Keratinocyte (primary cell): Measurements from ENCODE around the gene FCER2. TPM values are rescaled to one million over a fixed set of nuclear protein-coding genes. Genes with fewer than 3 reads are reported as not detected.

Experiments used
- DNase-seq: peaks from one replicate; pipeline ENCODE4 v3.0.0-alpha.2; 2011; ENCODE audit warnings: low read depth, missing footprints, low spot score
- FAIRE-seq: peaks from 2 replicates; lab custom pipeline; 2011; peaks lifted over from hg19 to GRCh38; lab: Jason Lieb, UNC
- H2AFZ ChIP-seq: 2 replicates; pipeline ENCODE4 v1.6.0; 2012; ENCODE audit warnings: low read length, control low read depth, inconsistent platforms; ENCODE audit not compliant: control insufficient read depth
- H3K27ac ChIP-seq: 2 replicates; pipeline ENCODE4 v1.5.1; 2011; ENCODE audit warnings: low read length; ENCODE audit not compliant: control insufficient read depth, insufficient read depth
- H3K27me3 ChIP-seq: 3 replicates; pipeline ENCODE4 v1.6.0; 2011; ENCODE audit warnings: low read length; ENCODE audit not compliant: control insufficient read depth, insufficient read depth; ENCODE audit errors: extremely low read depth
- H3K36me3 ChIP-seq, 2 experiments: 2 replicates in 1 of 2; 3 replicates in 1 of 2; pipeline ENCODE4 v1.5.1; 2011; ENCODE audit warnings: low read length in 2 of 2, mild to moderate bottlenecking in 1 of 2; ENCODE audit not compliant: control insufficient read depth in 2 of 2, insufficient read depth in 2 of 2; ENCODE audit errors: extremely low read depth in 1 of 2
- H3K4me1 ChIP-seq: 3 replicates; pipeline ENCODE4 v1.5.1; 2011; ENCODE audit warnings: low read length; ENCODE audit not compliant: control insufficient read depth, insufficient read depth; ENCODE audit errors: extremely low read depth
- H3K4me2 ChIP-seq: 3 replicates; pipeline ENCODE4 v1.6.0; 2011; ENCODE audit warnings: low read depth, low read length; ENCODE audit not compliant: control insufficient read depth, insufficient read depth; ENCODE audit errors: extremely low read depth
- H3K4me3 ChIP-seq, 3 experiments: fragments of 200-600 bp in 1 of 3; sonication (generic) in 1 of 3; 2 replicates in 2 of 3; 3 replicates in 1 of 3; pipeline ENCODE4 v1.5.1; 2011 to 2016; ENCODE audit warnings: low read length in 3 of 3, mild to moderate bottlenecking in 3 of 3, control low read depth in 2 of 3, inconsistent platforms in 1 of 3, low read depth in 1 of 3, mixed read lengths in 1 of 3, mixed run types in 1 of 3, moderate library complexity in 1 of 3; ENCODE audit not compliant: control insufficient read depth in 2 of 3, insufficient read depth in 2 of 3; ENCODE audit errors: extremely low read depth in 1 of 3
- H3K79me2 ChIP-seq: 2 replicates; pipeline ENCODE4 v1.6.0; 2012; ENCODE audit warnings: low read length; ENCODE audit not compliant: control insufficient read depth, insufficient read depth
- H3K9ac ChIP-seq: 3 replicates; pipeline ENCODE4 v1.6.0; 2011; ENCODE audit warnings: low read length; ENCODE audit not compliant: control insufficient read depth, insufficient read depth; ENCODE audit errors: extremely low read depth
- H3K9me1 ChIP-seq: 3 replicates; pipeline ENCODE4 v1.6.0; 2011; ENCODE audit warnings: low read length; ENCODE audit not compliant: control insufficient read depth, insufficient read depth; ENCODE audit errors: extremely low read depth
- H3K9me3 ChIP-seq: 2 replicates; pipeline ENCODE4 v1.5.1; 2012; ENCODE audit warnings: low read depth, low read length; ENCODE audit not compliant: control insufficient read depth
- H4K20me1 ChIP-seq: 3 replicates; pipeline ENCODE4 v1.6.0; 2011; ENCODE audit warnings: low read length; ENCODE audit not compliant: control insufficient read depth, insufficient read depth; ENCODE audit errors: extremely low read depth
- CTCF ChIP-seq, 3 experiments: IDR thresholded peaks in 1 of 3; conservative IDR thresholded peaks in 1 of 3; optimal IDR thresholded peaks in 1 of 3; 2 replicates in 2 of 3; 3 replicates in 1 of 3; pipeline versions ENCODE3 to v1.5.1; 2011; ENCODE audit warnings: low read length in 3 of 3, mild to moderate bottlenecking in 3 of 3, moderate library complexity in 2 of 3, control low read depth in 1 of 3, inconsistent platforms in 1 of 3; ENCODE audit not compliant: insufficient read depth in 2 of 3; ENCODE audit errors: extremely low read depth in 1 of 3
- EZH2 ChIP-seq: IDR thresholded peaks from one replicate; pipeline ENCODE4 v1.6.1; 2012; ENCODE audit warnings: inconsistent platforms, mild to moderate bottlenecking, low read length, moderate library complexity
- dilution Hi-C: fragments of 300-500 bp; cut with MboI; formaldehyde crosslinking; loops from one replicate; pipeline ENCODE4 v1.7.0; 2020; ENCODE audit warnings: low sequenced_read_pairs; ENCODE audit not compliant: extremely low pct_ligation_motif_present
- polyA plus RNA-seq, 5 experiments: library from polyadenylated mRNA; depleted of rRNA in 3 of 5; stranded (reverse) in 3 of 5; stranded (forward) in 1 of 5; unstranded in 1 of 5; fragments of >200 nt; gene quantifications; 1 replicate in 1 of 5; 2 replicates in 3 of 5; 3 replicates in 1 of 5; pipeline versions ENCODE4 v1.2.1 to v1.2.3, GENCODE V29; 2011 to 2012; ENCODE audit warnings: missing spikeins in 2 of 5, low read depth in 1 of 5, low replicate concordance in 1 of 5

Gene FCER2
- polyA plus RNA-seq, 1 donor (not counting 4 experiments of a cell fraction or from before 2014, with no cell fraction given), result not detected

GRCh38 chr19:7715671-7716070 lies 13.7 kb upstream of the FCER2 start:
- Histone ChIP-seq H3K9ac (no peak overlapping the region), H3K4me1 (no peaks in the 10 kb centered on the region), H3K9me1 (no peaks in the 10 kb centered on the region), H4K20me1 (no peaks in the 10 kb centered on the region), H3K27me3 (no peaks in the 10 kb centered on the region), H3K9me3 (no peaks in the 10 kb centered on the region), H3K36me3 (no peaks in the 10 kb centered on the region), H3K79me2 (no peaks in the 10 kb centered on the region), H3K4me3 (no peak overlapping the region), H2AFZ (no peak overlapping the region), H3K4me2 (no peak overlapping the region), H3K27ac (no peak overlapping the region)
- DNase-seq (no peak), FAIRE-seq (no peak)
- dilution Hi-C loops, result no loop called here
- TF ChIP-seq CTCF (optimal IDR thresholded peaks at IDR 0.05 in 1 of 3, IDR thresholded peaks at IDR 0.05 in 1 of 3, conservative IDR thresholded peaks at IDR 0.05 in 1 of 3; ENCODE audit: extremely low read depth in 1 of 3, insufficient read depth in 2 of 3, low read length in 3 of 3), result no peak

- no peak overlapping the region for H3K4me2 ChIP-seq
- H4K20me1 ChIP-seq, result no peaks in the 10 kb centered on the region
- H3K9me3 ChIP-seq, result no peaks in the 10 kb centered on the region
- FAIRE-seq (no peak), DNase-seq (no peak)
- no peak overlapping the region for H2AFZ ChIP-seq
- H3K9me1 ChIP-seq, result no peaks in the 10 kb centered on the region
- no peaks in the 10 kb centered on the region for H3K4me1 ChIP-seq
- dilution Hi-C loops, result no loop called here
- no peaks in the 10 kb centered on the region for H3K36me3 ChIP-seq
- no peak overlapping the region for H3K4me3 ChIP-seq
- no peak overlapping the region for H3K27ac ChIP-seq
- H3K79me2 ChIP-seq, result no peaks in the 10 kb centered on the region
- H3K27me3 ChIP-seq, result no peaks in the 10 kb centered on the region
- no peak overlapping the region for H3K9ac ChIP-seq
- TF ChIP-seq EZH2 (no peak), CTCF (optimal IDR thresholded peaks at IDR 0.05 in 1 of 3, IDR thresholded peaks at IDR 0.05 in 1 of 3, conservative IDR thresholded peaks at IDR 0.05 in 1 of 3; ENCODE audit: extremely low read depth in 1 of 3, insufficient read depth in 2 of 3, low read length in 3 of 3) (no peak)
Observed at GRCh38 chr19:7710616-7711015, 8.7 kb upstream of the FCER2 start.
